HCT116 (cell line): ENCODE results near the gene SPSB4.

ENCODE experiments used
- CTCF ChIP-seq, 3 experiments: fragments of 200-600 bp in 1 of 3; sonication (generic) in 1 of 3; IDR thresholded peaks in 2 of 3; conservative IDR thresholded peaks in 1 of 3; 2 replicates each; pipeline ENCODE4 v1.5.1; 2012 to 2017; ENCODE audit warnings: low read depth in 2 of 3, low read length in 2 of 3, antibody characterized with exemption in 1 of 3, borderline replicate concordance in 1 of 3, control low read depth in 1 of 3, mild to moderate bottlenecking in 1 of 3, mixed read lengths in 1 of 3, mixed run types in 1 of 3, moderate library complexity in 1 of 3; ENCODE audit not compliant: insufficient read depth in 1 of 3
- POLR2A ChIP-seq: IDR thresholded peaks from 2 replicates; pipeline ENCODE4 v1.7.0; 2011; ENCODE audit warnings: borderline replicate concordance; ENCODE audit not compliant: insufficient read depth, insufficient read length; ENCODE audit errors: extremely low read depth
- RAD21 ChIP-seq: IDR thresholded peaks from 2 replicates; pipeline ENCODE4 v1.6.1; 2012; ENCODE audit warnings: low read depth, mild to moderate bottlenecking

GRCh38 chr3:141015481-141015880 is 35.7 kb upstream of the SPSB4 start:
- no peak for TF ChIP-seq POLR2A
- TF ChIP-seq CTCF (IDR thresholded peaks at IDR 0.05 in 2 of 3, conservative IDR thresholded peaks at IDR 0.05 in 1 of 3; ENCODE audit: borderline replicate concordance in 1 of 3, insufficient read depth in 1 of 3, low read depth in 2 of 3, low read length in 2 of 3): no peak
- TF ChIP-seq RAD21: no peak
